Stimulated activated CD8-positive, alpha-beta memory T cell treated with anti-CD3 and anti-CD28 coated beads, Interleukin-15, amount 100 ng/mL, for 24 hours (primary cell): ENCODE data around the gene BTBD17.
"Not testable (repeated sequence)": the region's sequence is repeated elsewhere in the genome, so short reads cannot be mapped to it uniquely, and the experiment has no call there.

ENCODE experiments used
- DNase-seq: peaks from one replicate; pipeline ENCODE4 v3.0.0-alpha.2; 2020; ENCODE audit warnings: low read depth

The BTBD17 gene

GRCh38 chr17:74361230-74362068 lies at the start of gene BTBD17:
TSS of gene BTBD17 (minus strand) at chr17:74361868. CDS start at chr17:74361819, 49 bp downstream.
- DNase-seq: no peak

- DNase-seq: no peak
Measured at GRCh38 chr17:74410001-74410443, 48.4 kb upstream of the BTBD17 start.

GRCh38 chr17:74408815-74409214 lies 47.1 kb upstream of the BTBD17 start:
- no peak for DNase-seq

GRCh38 chr17:74408262-74408661 lies 46.6 kb upstream of the BTBD17 start:
- DNase-seq: no peak

- DNase-seq: no peak
Measured at GRCh38 chr17:74407384-74407783, 45.7 kb upstream of the BTBD17 start.

- DNase-seq: not testable (repeated sequence)
Measured at GRCh38 chr17:74405311-74405710, 43.6 kb upstream of the BTBD17 start.

- DNase-seq: no peak
Measured at GRCh38 chr17:74404789-74405188, 43.1 kb upstream of the BTBD17 start.

- DNase-seq: no peak
Measured at GRCh38 chr17:74404218-74404617, 42.5 kb upstream of the BTBD17 start.

- DNase-seq: no peak
Measured at GRCh38 chr17:74403512-74404137, 42.0 kb upstream of the BTBD17 start.

GRCh38 chr17:74402048-74402447 lies 40.4 kb upstream of the BTBD17 start:
- no peak for DNase-seq

GRCh38 chr17:74396567-74396966 lies 34.9 kb upstream of the BTBD17 start:
- no peak for DNase-seq

GRCh38 chr17:74394977-74395376 lies 33.3 kb upstream of the BTBD17 start:
- DNase-seq: no peak

GRCh38 chr17:74394275-74394950 lies 32.7 kb upstream of the BTBD17 start:
- no peak for DNase-seq

GRCh38 chr17:74393346-74393942 lies 31.8 kb upstream of the BTBD17 start:
- DNase-seq: no peak

GRCh38 chr17:74392848-74393247 lies 31.2 kb upstream of the BTBD17 start:
- DNase-seq: no peak

GRCh38 chr17:74391771-74392170 lies 30.1 kb upstream of the BTBD17 start:
- DNase-seq: no peak

- DNase-seq: no peak
Measured at GRCh38 chr17:74390680-74391653, 29.3 kb upstream of the BTBD17 start.

GRCh38 chr17:74389937-74390679 lies 28.4 kb upstream of the BTBD17 start:
- DNase-seq: no peak

GRCh38 chr17:74389084-74389753 lies 27.6 kb upstream of the BTBD17 start:
- DNase-seq: no peak
